Panc1 (cell line): Measurements from ENCODE around the gene PRKD2.

ENCODE experiments used
- CTCF ChIP-seq: fragments of 450-650 bp; IDR thresholded peaks from 2 replicates; pipeline ENCODE4 v1.5.1; 2017; ENCODE audit warnings: mild to moderate bottlenecking
- REST ChIP-seq, 2 experiments: IDR thresholded peaks; 2 replicates each; pipeline ENCODE4 v1.6.1; 2011 to 2012; ENCODE audit warnings: low read depth in 2 of 2, control low read depth in 1 of 2, low read length in 1 of 2, mild to moderate bottlenecking in 1 of 2, moderate library complexity in 1 of 2; ENCODE audit not compliant: insufficient read depth in 1 of 2
- TCF7L2 ChIP-seq: IDR thresholded peaks from 2 replicates; pipeline ENCODE4 v1.6.1; 2011; ENCODE audit warnings: mild to moderate bottlenecking, low read depth, low read length, inconsistent platforms

- TF ChIP-seq REST (IDR thresholded peaks at IDR 0.05; ENCODE audit: insufficient read depth in 1 of 2, low read depth in 2 of 2, low read length in 1 of 2) = no peak
- no peak for TF ChIP-seq CTCF
- TF ChIP-seq TCF7L2 = no peak
Observed at GRCh38 chr19:46685189-46685588, 31.7 kb downstream of the PRKD2 start.
